ENCODE measurements around the gene EMSY. TPM values are rescaled to one million over a fixed set of nuclear protein-coding genes. Genes with fewer than 3 reads are reported as not detected.
"Not testable (repeated sequence)": the region's sequence is repeated elsewhere in the genome, so short reads cannot be mapped to it uniquely, and the experiment has no call there.

EMSY gene
- total and polyA plus RNA-seq, 12 donors: 5.9 to 23.4 (median 16.9) TPM

- Histone ChIP-seq H3K9me3 (peaks cover 0 to 4% (median 0%) of the 10 kb centered on the region in 11 donors), H3K4me1 (peaks cover 6 to 23% (median 19%) of the 10 kb centered on the region in 9 donors), H3K36me3 (no peaks in the 10 kb centered on the region), H3K27ac (no peak overlapping the region), H3K27me3 (no peaks in the 10 kb centered on the region), H3K4me3 (no peak overlapping the region)
- WGBS, 2 donors: 95 to 96% methylated on average over 17 of the region's 17 CpGs
- ATAC-seq: no peak
- TF ChIP-seq CTCF (IDR thresholded peaks at IDR 0.05): no peak
- no peak for DNase-seq
- intact Hi-C loops (cut with DNase I): no loop called here
These were observed 147.5 kb downstream of the EMSY start for GRCh38 chr11:76592025-76592914.

GRCh38 chr11:76592961-76593360, 148.1 kb downstream of the EMSY start:
- ATAC-seq (no peak), DNase-seq (no peak)
- no peaks in the 10 kb centered on the region for H3K27me3 ChIP-seq
- intact Hi-C loops (cut with DNase I): no loop called here
- no peak overlapping the region for H3K4me3 ChIP-seq
- TF ChIP-seq CTCF (IDR thresholded peaks at IDR 0.05): no peak
- H3K36me3 ChIP-seq: no peaks in the 10 kb centered on the region
- 95 to 97% methylated on average over 3 of the region's 3 CpGs for WGBS, 2 donors
- no peak overlapping the region for H3K27ac ChIP-seq
- peaks cover 0 to 4% (median 0%) of the 10 kb centered on the region in 11 donors for H3K9me3 ChIP-seq
- peaks cover 5 to 16% (median 13%) of the 10 kb centered on the region in 9 donors for H3K4me1 ChIP-seq

DNA sequence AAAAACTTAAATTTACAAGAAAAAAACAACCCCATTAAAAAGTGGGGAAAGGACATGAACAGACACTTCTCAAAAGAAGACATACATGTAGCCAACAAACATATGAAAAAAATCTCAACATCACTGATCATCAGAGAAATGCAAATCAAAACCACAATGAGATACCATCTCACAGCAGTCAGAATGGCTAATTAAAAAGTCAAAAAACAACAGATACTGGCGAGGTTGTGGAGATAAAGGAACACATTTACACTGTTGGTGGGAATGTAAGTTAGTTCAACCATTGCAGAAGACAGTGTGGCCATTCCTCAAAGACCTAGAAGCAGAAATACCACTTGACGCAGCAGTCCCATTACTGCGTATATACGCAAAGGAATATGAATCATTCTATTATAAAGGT, 150.3 kb downstream of the EMSY start:
- DNase-seq, H3K27me3 ChIP-seq, H3K4me3 ChIP-seq, ATAC-seq, H3K9me3 ChIP-seq, H3K27ac ChIP-seq, H3K36me3 ChIP-seq: not testable (repeated sequence)
- H3K4me1 ChIP-seq: peaks cover 0 to 15% (median 11%) of the 10 kb centered on the region in 9 donors
- intact Hi-C loops (cut with DNase I): loop anchor here in 7 of 10 donors (5.0 kb wide), 3 partner anchors 42 to 87 kb away; no protein-coding TSS in a partner anchor
- 92 to 95% methylated on average over 4 of the region's 4 CpGs for WGBS, 2 donors

DNA sequence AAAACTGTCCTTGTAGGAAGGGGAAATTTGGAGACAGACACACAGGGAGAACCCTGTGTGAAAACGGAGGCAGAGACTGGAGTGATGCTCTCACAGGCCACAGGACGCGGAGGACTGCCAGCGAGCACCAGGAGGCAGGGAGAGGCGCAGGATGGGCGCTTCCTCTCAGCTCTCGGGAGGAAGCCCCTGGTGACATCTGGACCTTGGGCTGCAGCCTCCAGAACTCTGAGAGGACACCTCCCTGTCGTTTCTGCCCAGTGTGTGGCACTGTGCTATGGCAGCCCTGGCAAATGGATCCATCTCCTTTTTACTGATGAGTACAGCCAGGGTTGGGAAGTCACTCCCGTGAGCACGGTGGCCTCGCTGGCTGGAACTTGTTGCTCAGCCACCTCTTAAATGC, 151.8 kb downstream of the EMSY start:
- DNase-seq (peak in 1 of 2 donors; percentile 3), ATAC-seq (no peak)
- H3K36me3 ChIP-seq: no peaks in the 10 kb centered on the region
- 77 to 81% methylated on average over 11 of the region's 11 CpGs for WGBS, 2 donors
- H3K27me3 ChIP-seq: no peaks in the 10 kb centered on the region
- intact Hi-C loops (cut with DNase I): loop anchor here in 7 of 10 donors (2.0 to 5.0 kb wide), 4 partner anchors 41 to 86 kb away; no protein-coding TSS in a partner anchor
- H3K27ac ChIP-seq: no peak overlapping the region
- H3K4me1 ChIP-seq: peaks cover 0 to 17% (median 11%) of the 10 kb centered on the region in 9 donors
- no peak for TF ChIP-seq CTCF (IDR thresholded peaks at IDR 0.05)
- peaks cover 0 to 4% (median 0%) of the 10 kb centered on the region in 11 donors for H3K9me3 ChIP-seq
- no peak overlapping the region for H3K4me3 ChIP-seq

Measured in heart right ventricle (tissue), 16 donors.